ENCODE data around the gene TUB. TPM values are rescaled to one million over a fixed set of nuclear protein-coding genes. Genes with fewer than 3 reads are reported as not detected.

Gene TUB
- polyA plus RNA-seq, 1 donor from 2014 or later, result not detected

- H3K9me3 Mint-ChIP-seq, result peaks cover 0 to 6% (median 0%) of the 10 kb centered on the region in 3 donors
- H3K36me3 Mint-ChIP-seq, result no peaks in the 10 kb centered on the region
- peaks cover 11% of the 10 kb centered on the region for H3K27me3 Mint-ChIP-seq
- H3K27ac Mint-ChIP-seq, result no peak overlapping the region
- peaks cover 4 to 6% (median 4%) of the 10 kb centered on the region in 3 donors for H3K4me1 Mint-ChIP-seq
- no peak overlapping the region for H3K4me3 Mint-ChIP-seq
These were observed 10.4 kb upstream of the TUB start for GRCh38 chr11:8070417-8071115.

DNA sequence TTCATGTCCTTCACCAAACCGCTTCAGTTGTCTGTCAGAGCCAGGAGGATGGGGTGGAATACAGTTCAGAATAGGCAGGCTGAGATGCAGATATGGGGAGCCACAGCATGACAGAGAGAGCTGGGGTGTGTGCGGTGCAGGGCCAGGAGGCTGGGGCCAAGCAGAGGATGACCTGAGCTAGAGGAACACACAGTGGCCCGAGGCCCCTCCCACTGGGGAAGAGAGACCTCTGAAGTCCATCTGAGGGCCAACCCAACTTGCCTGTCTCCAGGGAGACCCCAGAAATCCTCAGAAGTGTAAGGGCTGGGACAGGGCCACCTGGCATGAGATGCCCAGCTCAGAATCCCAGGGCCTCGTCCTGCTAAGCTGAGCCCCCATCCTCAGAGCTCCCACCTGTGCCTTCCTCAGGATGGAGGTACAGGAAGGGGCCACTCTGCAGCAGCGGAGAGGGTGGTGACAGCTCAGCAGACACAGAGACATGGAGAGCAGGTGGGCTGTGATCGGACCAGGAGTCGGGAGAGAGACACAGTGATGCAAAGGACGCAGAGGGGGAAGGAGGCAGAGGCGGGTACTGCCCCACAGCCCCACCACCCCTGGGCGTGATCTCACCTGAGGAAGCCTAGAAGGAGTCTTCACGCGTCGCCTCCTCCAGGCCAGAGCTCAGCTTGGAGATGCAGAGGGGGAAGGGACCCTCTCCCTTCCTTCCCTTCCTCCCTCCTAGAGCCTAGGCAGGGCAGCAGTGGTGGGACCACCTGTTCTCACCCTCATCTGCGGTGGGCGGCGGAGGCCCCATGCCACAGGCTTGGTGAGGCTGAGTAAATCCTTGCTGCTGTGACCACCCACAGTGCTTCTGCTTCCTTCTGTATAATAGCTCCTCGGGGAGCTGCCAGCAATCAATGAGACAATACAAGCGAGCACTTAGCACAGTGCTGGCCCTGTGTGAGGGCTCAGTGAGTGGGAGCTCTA, 9.1 kb upstream of the TUB start:
- no peak overlapping the region for H3K27ac Mint-ChIP-seq
- no peaks in the 10 kb centered on the region for H3K36me3 Mint-ChIP-seq
- H3K27me3 Mint-ChIP-seq, result peaks cover 9% of the 10 kb centered on the region
- H3K4me1 Mint-ChIP-seq, result peaks cover 4 to 6% (median 4%) of the 10 kb centered on the region in 3 donors
- peaks cover 0 to 6% (median 0%) of the 10 kb centered on the region in 3 donors for H3K9me3 Mint-ChIP-seq
- H3K4me3 Mint-ChIP-seq, result no peak overlapping the region

GRCh38 chr11:8075119-8075726, 5.8 kb upstream of the TUB start:
- Mint-ChIP-seq H3K36me3 (no peaks in the 10 kb centered on the region), H3K27me3 (peaks cover 6% of the 10 kb centered on the region), H3K9me3 (no peaks in the 10 kb centered on the region), H3K27ac (no peak overlapping the region), H3K4me1 (peaks cover 4 to 5% (median 4%) of the 10 kb centered on the region in 3 donors), H3K4me3 (no peak overlapping the region)

DNA sequence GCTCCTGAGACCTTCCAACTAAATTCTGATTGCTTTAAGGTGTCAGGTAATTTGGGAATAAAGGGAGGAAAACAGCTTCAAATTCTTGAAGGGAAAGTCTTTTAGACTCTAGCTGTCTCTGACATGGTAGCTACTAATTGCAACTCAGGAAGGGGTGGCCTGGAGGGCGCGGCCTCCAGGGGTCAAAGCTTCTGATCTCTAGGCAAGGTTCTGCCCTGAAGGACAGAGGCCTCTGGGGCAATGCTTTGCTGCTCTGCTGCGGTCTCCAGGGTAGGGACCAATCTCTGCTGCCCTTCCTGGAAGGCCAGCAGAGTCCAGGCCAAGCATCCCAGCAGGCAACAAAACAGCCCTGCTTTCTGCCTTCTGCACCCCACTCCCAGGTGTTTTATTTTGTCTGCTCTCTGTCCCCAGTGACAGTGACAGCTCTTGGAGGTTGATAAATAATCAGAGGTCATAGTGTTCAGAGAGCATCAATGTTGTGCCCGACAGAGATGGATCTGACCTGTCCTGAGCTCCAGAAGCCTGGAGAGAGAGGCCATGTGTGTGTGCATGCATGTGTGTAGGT, 1.8 kb upstream of the TUB start:
- Mint-ChIP-seq H3K4me3 (peak overlapping the region in 2 of 4 donors; percentile 50 to 73), H3K4me1 (peaks cover 0 to 3% (median 2%) of the 10 kb centered on the region in 3 donors), H3K27ac (no peak overlapping the region), H3K9me3 (no peaks in the 10 kb centered on the region), H3K27me3 (peaks cover 34% of the 10 kb centered on the region), H3K36me3 (no peaks in the 10 kb centered on the region)

GRCh38 chr11:8080069-8080670, 841 bp upstream of the TUB start:
- H3K4me3 Mint-ChIP-seq, result peak overlapping the region; percentile 27 to 77 (median 67)
- H3K36me3 Mint-ChIP-seq, result no peaks in the 10 kb centered on the region
- peaks cover 38% of the 10 kb centered on the region for H3K27me3 Mint-ChIP-seq

GRCh38 chr11:8081591-8082250, 710 bp downstream of the TUB start:
- H3K27ac Mint-ChIP-seq, result no peak overlapping the region
- no peaks in the 10 kb centered on the region for H3K36me3 Mint-ChIP-seq
- H3K9me3 Mint-ChIP-seq, result no peaks in the 10 kb centered on the region
- H3K4me3 Mint-ChIP-seq, result peak overlapping the region; percentile 48 to 83 (median 70)
- peaks cover 48% of the 10 kb centered on the region for H3K27me3 Mint-ChIP-seq
- peaks cover 0 to 3% (median 2%) of the 10 kb centered on the region in 3 donors for H3K4me1 Mint-ChIP-seq

More at GRCh38 chr11:8080069-8080670, 841 bp upstream of the TUB start:
- Mint-ChIP-seq H3K9me3 (no peaks in the 10 kb centered on the region), H3K4me1 (peaks cover 0 to 3% (median 2%) of the 10 kb centered on the region in 3 donors), H3K27ac (no peak overlapping the region)

DNA sequence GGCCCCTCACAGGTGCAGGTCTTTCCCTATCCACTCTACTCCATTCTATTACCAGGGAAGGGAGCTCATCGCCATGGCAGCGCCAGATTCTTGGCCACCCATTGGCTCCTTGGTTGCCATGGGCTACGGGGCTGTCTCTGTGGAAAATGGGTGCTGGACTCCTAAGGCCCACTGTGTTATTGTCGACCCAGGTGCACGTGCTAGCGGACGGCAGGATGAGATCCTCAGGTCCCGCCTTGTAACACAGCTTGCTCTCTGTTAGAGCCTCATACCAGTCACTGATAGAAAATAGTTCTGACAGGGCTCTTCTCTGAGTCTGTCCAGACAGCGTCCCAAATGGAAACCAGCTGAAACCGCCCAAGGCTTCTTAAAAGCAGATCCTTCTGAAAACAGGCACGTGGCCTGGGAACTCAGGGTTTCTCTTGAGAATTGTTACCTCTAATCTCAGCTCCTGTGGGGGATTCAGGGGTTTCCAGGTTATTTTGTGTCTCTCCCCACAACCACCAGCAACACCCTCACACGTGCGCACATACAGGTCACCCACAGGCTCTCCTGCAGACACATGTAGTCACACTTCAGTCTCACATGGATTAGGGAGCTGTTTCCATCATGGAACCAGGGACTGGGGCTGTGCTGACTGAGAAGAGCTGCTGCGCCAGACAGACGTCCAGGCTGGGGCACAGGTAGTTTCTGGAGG, 1.5 kb downstream of the TUB start:
- Mint-ChIP-seq H3K36me3 (no peaks in the 10 kb centered on the region), H3K9me3 (no peaks in the 10 kb centered on the region), H3K4me3 (peak overlapping the region in 2 of 4 donors; percentile 48 to 83), H3K4me1 (peaks cover 0 to 3% (median 2%) of the 10 kb centered on the region in 3 donors), H3K27me3 (peaks cover 52% of the 10 kb centered on the region), H3K27ac (no peak overlapping the region)

- peaks cover 51% of the 10 kb centered on the region for H3K27me3 Mint-ChIP-seq
- no peak overlapping the region for H3K27ac Mint-ChIP-seq
- H3K4me3 Mint-ChIP-seq, result no peak overlapping the region
- H3K36me3 Mint-ChIP-seq, result no peaks in the 10 kb centered on the region
- H3K4me1 Mint-ChIP-seq, result peaks cover 0 to 3% (median 2%) of the 10 kb centered on the region in 3 donors
- H3K9me3 Mint-ChIP-seq, result no peaks in the 10 kb centered on the region
These were observed 2.0 kb downstream of the TUB start for GRCh38 chr11:8083088-8083395.

GRCh38 chr11:8083871-8084281, 2.9 kb downstream of the TUB start:
- Mint-ChIP-seq H3K36me3 (no peaks in the 10 kb centered on the region), H3K27ac (no peak overlapping the region), H3K9me3 (no peaks in the 10 kb centered on the region), H3K4me3 (no peak overlapping the region), H3K27me3 (peaks cover 58% of the 10 kb centered on the region), H3K4me1 (peaks cover 0 to 3% (median 2%) of the 10 kb centered on the region in 3 donors)

DNA sequence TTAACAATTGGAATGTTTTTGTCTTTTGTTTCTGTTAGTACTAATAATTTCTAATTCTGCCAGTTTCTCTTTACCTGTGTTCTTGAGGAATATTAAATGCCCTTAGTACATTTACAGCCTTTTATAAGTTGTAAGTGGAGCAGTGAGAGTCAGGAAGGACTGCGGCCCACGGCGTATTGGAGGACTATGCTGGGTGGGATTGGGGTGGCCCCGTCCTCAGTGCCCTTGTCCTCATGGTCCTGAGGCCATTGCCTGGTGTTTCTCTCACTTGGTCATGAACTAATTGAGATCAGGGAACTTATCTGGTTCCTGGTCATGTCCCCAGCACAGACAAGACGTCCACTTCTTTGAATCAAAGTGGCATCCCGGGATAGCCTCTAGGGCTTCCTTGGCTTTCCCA, 3.3 kb downstream of the TUB start:
- Mint-ChIP-seq H3K4me3 (no peak overlapping the region), H3K27ac (no peak overlapping the region)

GRCh38 chr11:8085011-8085645, 4.1 kb downstream of the TUB start:
- Mint-ChIP-seq H3K27me3 (peaks cover 58% of the 10 kb centered on the region), H3K27ac (no peak overlapping the region), H3K9me3 (no peaks in the 10 kb centered on the region), H3K36me3 (no peaks in the 10 kb centered on the region), H3K4me1 (peaks cover 0 to 3% (median 2%) of the 10 kb centered on the region in 3 donors), H3K4me3 (no peak overlapping the region)

More for the DNA sequence above, 3.3 kb downstream of the TUB start:
- no peaks in the 10 kb centered on the region for H3K36me3 Mint-ChIP-seq
- no peaks in the 10 kb centered on the region for H3K9me3 Mint-ChIP-seq
- H3K27me3 Mint-ChIP-seq, result peaks cover 58% of the 10 kb centered on the region
- peaks cover 0 to 3% (median 2%) of the 10 kb centered on the region in 3 donors for H3K4me1 Mint-ChIP-seq

- H3K36me3 Mint-ChIP-seq, result no peaks in the 10 kb centered on the region
- H3K9me3 Mint-ChIP-seq, result no peaks in the 10 kb centered on the region
- H3K27me3 Mint-ChIP-seq, result peaks cover 52% of the 10 kb centered on the region
- H3K4me3 Mint-ChIP-seq, result peak overlapping the region in 1 of 4 donors; percentile 60
- H3K4me1 Mint-ChIP-seq, result peaks cover 0 to 3% (median 0%) of the 10 kb centered on the region in 3 donors
- no peak overlapping the region for H3K27ac Mint-ChIP-seq
These were observed 5.0 kb downstream of the TUB start for GRCh38 chr11:8086001-8086479.

GRCh38 chr11:8086571-8086970, 5.6 kb downstream of the TUB start:
- Mint-ChIP-seq H3K4me3 (no peak overlapping the region), H3K4me1 (peaks cover 0 to 3% (median 0%) of the 10 kb centered on the region in 3 donors), H3K27ac (no peak overlapping the region), H3K27me3 (peaks cover 51% of the 10 kb centered on the region), H3K36me3 (no peaks in the 10 kb centered on the region), H3K9me3 (no peaks in the 10 kb centered on the region)

Measured in IgD-negative memory B cell (primary cell).